GM21717 (cell line): ENCODE data around the gene BUD31.
"Not testable (repeated sequence)": the region's sequence is repeated elsewhere in the genome, so short reads cannot be mapped to it uniquely, and the experiment has no call there.

Source experiments
- ATAC-seq: cut with Tn5 transposase; IDR thresholded peaks from one replicate; pipeline ENCODE4 v1.9.1; 2021; ENCODE audit warnings: mild to moderate bottlenecking, moderate library complexity; ENCODE audit not compliant: unreplicated experiment

BUD31 gene

GRCh38 chr7:99397297-99397983 is 11.3 kb upstream of the BUD31 start:
- ATAC-seq = no peak

- no peak for ATAC-seq
Measured at GRCh38 chr7:99398891-99399445, 9.8 kb upstream of the BUD31 start.

- ATAC-seq = no peak
Measured at GRCh38 chr7:99399597-99399996, 9.2 kb upstream of the BUD31 start.

GRCh38 chr7:99402854-99403253 is 5.9 kb upstream of the BUD31 start:
- ATAC-seq = no peak

GRCh38 chr7:99403764-99404163 is 5.0 kb upstream of the BUD31 start:
- ATAC-seq = no peak

GRCh38 chr7:99404235-99404976 is 4.4 kb upstream of the BUD31 start:
- no peak for ATAC-seq

- ATAC-seq = no peak
Measured at GRCh38 chr7:99404977-99405320, 3.8 kb upstream of the BUD31 start.

GRCh38 chr7:99406557-99406956 is 2.2 kb upstream of the BUD31 start:
- no peak for ATAC-seq

GRCh38 chr7:99407872-99408378 is 844 bp upstream of the BUD31 start:
- no peak for ATAC-seq

GRCh38 chr7:99409192-99409572 is 413 bp downstream of the BUD31 start:
- ATAC-seq = peak; percentile 3

- ATAC-seq = no peak
Measured at GRCh38 chr7:99409806-99410205, 1.0 kb downstream of the BUD31 start.

GRCh38 chr7:99410635-99411034 is 1.9 kb downstream of the BUD31 start:
- no peak for ATAC-seq

- ATAC-seq = not testable (repeated sequence)
Measured at GRCh38 chr7:99415513-99416127, 6.9 kb downstream of the BUD31 start.

GRCh38 chr7:99418260-99418659 is 9.5 kb downstream of the BUD31 start:
- ATAC-seq = no peak

GRCh38 chr7:99419323-99420021 is 10.7 kb downstream of the BUD31 start:
- no peak for ATAC-seq

GRCh38 chr7:99420213-99420612 is 11.4 kb downstream of the BUD31 start:
- ATAC-seq = no peak

- no peak for ATAC-seq
Measured at GRCh38 chr7:99420986-99421385, 12.2 kb downstream of the BUD31 start.

GRCh38 chr7:99422186-99422585 is 13.4 kb downstream of the BUD31 start:
- ATAC-seq = no peak

- no peak for ATAC-seq
Measured at GRCh38 chr7:99422625-99423024, 13.9 kb downstream of the BUD31 start.

GRCh38 chr7:99424932-99425730 is 16.4 kb downstream of the BUD31 start:
- ATAC-seq = no peak
